HEK293 (cell line): ENCODE results near the gene GPI.

Experiments
- BCL11A ChIP-seq: fragments of 450-650 bp; formaldehyde crosslinking; IDR thresholded peaks from 2 replicates; pipeline ENCODE4 v1.5.1; 2016; ENCODE audit warnings: low read depth, missing biosample characterization, missing genetic modification characterization
- EGR2 ChIP-seq: fragments of 450-650 bp; formaldehyde crosslinking; IDR thresholded peaks from 2 replicates; pipeline ENCODE4 v1.5.1; 2016; ENCODE audit warnings: low read depth, missing biosample characterization, missing genetic modification characterization
- KLF10 ChIP-seq: fragments of 450-650 bp; IDR thresholded peaks from 2 replicates; pipeline ENCODE4 v1.5.1; 2018; ENCODE audit warnings: missing biosample characterization, mild to moderate bottlenecking, missing genetic modification characterization
- SP3 ChIP-seq: fragments of 450-650 bp; formaldehyde crosslinking; IDR thresholded peaks from 2 replicates; pipeline ENCODE4 v1.5.1; 2016; ENCODE audit warnings: missing biosample characterization, missing genetic modification characterization
- TRIM28 ChIP-seq: IDR thresholded peaks from 2 replicates; pipeline ENCODE4 v1.6.1; 2011; ENCODE audit warnings: low read length, control low read depth, borderline replicate concordance
- ZBTB1 ChIP-seq: fragments of 450-650 bp; formaldehyde crosslinking; IDR thresholded peaks from 2 replicates; pipeline ENCODE4 v1.5.1; 2016; ENCODE audit warnings: missing biosample characterization, missing genetic modification characterization
- ZBTB10 ChIP-seq: fragments of 450-650 bp; formaldehyde crosslinking; IDR thresholded peaks from 2 replicates; pipeline ENCODE4 v1.5.1; 2016; ENCODE audit warnings: missing biosample characterization, missing genetic modification characterization
- ZBTB20 ChIP-seq: fragments of 450-650 bp; formaldehyde crosslinking; IDR thresholded peaks from 2 replicates; pipeline ENCODE4 v1.5.1; 2016; ENCODE audit warnings: missing biosample characterization, missing genetic modification characterization
- ZBTB8A ChIP-seq: fragments of 450-650 bp; formaldehyde crosslinking; IDR thresholded peaks from 2 replicates; pipeline ENCODE4 v1.5.1; 2016; ENCODE audit warnings: missing biosample characterization, missing genetic modification characterization
- ZNF140 ChIP-seq: fragments of 450-650 bp; formaldehyde crosslinking; IDR thresholded peaks from 2 replicates; pipeline ENCODE4 v1.5.1; 2016; ENCODE audit warnings: missing biosample characterization, missing genetic modification characterization
- ZNF174 ChIP-seq: fragments of 450-650 bp; formaldehyde crosslinking; IDR thresholded peaks from 2 replicates; pipeline ENCODE4 v1.5.0; 2017; ENCODE audit warnings: missing biosample characterization, mild to moderate bottlenecking, missing genetic modification characterization
- ZNF175 ChIP-seq: fragments of 450-650 bp; formaldehyde crosslinking; IDR thresholded peaks from 2 replicates; pipeline ENCODE4 v1.5.1; 2016; ENCODE audit warnings: missing biosample characterization, missing genetic modification characterization
- ZNF2 ChIP-seq: fragments of 450-650 bp; formaldehyde crosslinking; IDR thresholded peaks from 2 replicates; pipeline ENCODE4 v1.5.1; 2016; ENCODE audit warnings: missing biosample characterization, missing genetic modification characterization
- ZNF280C ChIP-seq: fragments of 450-650 bp; formaldehyde crosslinking; IDR thresholded peaks from 2 replicates; pipeline ENCODE4 v1.5.1; 2016; ENCODE audit warnings: missing biosample characterization, missing genetic modification characterization
- ZNF350 ChIP-seq: fragments of 450-650 bp; formaldehyde crosslinking; IDR thresholded peaks from 2 replicates; pipeline ENCODE4 v1.5.0; 2017; ENCODE audit warnings: missing biosample characterization, mild to moderate bottlenecking, missing genetic modification characterization
- ZNF488 ChIP-seq: fragments of 450-650 bp; formaldehyde crosslinking; IDR thresholded peaks from 2 replicates; pipeline ENCODE4 v1.5.1; 2016; ENCODE audit warnings: missing biosample characterization, missing genetic modification characterization
- ZNF529 ChIP-seq: fragments of 450-650 bp; formaldehyde crosslinking; IDR thresholded peaks from 2 replicates; pipeline ENCODE4 v1.5.1; 2017; ENCODE audit warnings: missing genetic modification characterization, missing biosample characterization; ENCODE audit not compliant: insufficient replicate concordance
- ZNF555 ChIP-seq: fragments of 450-650 bp; formaldehyde crosslinking; conservative IDR thresholded peaks from 2 replicates; pipeline ENCODE4 v1.5.1; 2017; ENCODE audit warnings: missing biosample characterization, mild to moderate bottlenecking, missing genetic modification characterization, inconsistent platforms
- ZNF558 ChIP-seq: fragments of 450-650 bp; formaldehyde crosslinking; IDR thresholded peaks from 2 replicates; pipeline ENCODE4 v1.5.1; 2016; ENCODE audit warnings: missing biosample characterization, missing genetic modification characterization
- ZNF660 ChIP-seq: fragments of 450-650 bp; IDR thresholded peaks from 2 replicates; pipeline ENCODE4 v1.5.1; 2018; ENCODE audit warnings: missing biosample characterization, mild to moderate bottlenecking, missing genetic modification characterization
- ZNF76 ChIP-seq: fragments of 450-650 bp; formaldehyde crosslinking; IDR thresholded peaks from 2 replicates; pipeline ENCODE4; 2016; ENCODE audit warnings: low read depth, missing biosample characterization, missing genetic modification characterization, borderline replicate concordance
- ZSCAN4 ChIP-seq: fragments of 450-650 bp; formaldehyde crosslinking; IDR thresholded peaks from 2 replicates; pipeline ENCODE4 v1.5.1; 2017; ENCODE audit warnings: missing biosample characterization, missing genetic modification characterization
- TF ChIP-seq, protein P1 (sequence below): fragments of 450-650 bp; formaldehyde crosslinking; IDR thresholded peaks from 2 replicates; pipeline ENCODE4 v1.5.1; 2017; ENCODE audit warnings: missing biosample characterization, missing genetic modification characterization
- TF ChIP-seq, protein P2 (sequence below): fragments of 450-650 bp; formaldehyde crosslinking; optimal IDR thresholded peaks from 2 replicates; pipeline ENCODE3; 2016; ENCODE audit warnings: missing biosample characterization, mild to moderate bottlenecking, missing genetic modification characterization
- TF ChIP-seq, protein P3 (sequence below): fragments of 450-650 bp; formaldehyde crosslinking; IDR thresholded peaks from 2 replicates; pipeline ENCODE4 v1.5.1; 2016; ENCODE audit warnings: missing biosample characterization, missing genetic modification characterization

The GPI gene

DNA sequence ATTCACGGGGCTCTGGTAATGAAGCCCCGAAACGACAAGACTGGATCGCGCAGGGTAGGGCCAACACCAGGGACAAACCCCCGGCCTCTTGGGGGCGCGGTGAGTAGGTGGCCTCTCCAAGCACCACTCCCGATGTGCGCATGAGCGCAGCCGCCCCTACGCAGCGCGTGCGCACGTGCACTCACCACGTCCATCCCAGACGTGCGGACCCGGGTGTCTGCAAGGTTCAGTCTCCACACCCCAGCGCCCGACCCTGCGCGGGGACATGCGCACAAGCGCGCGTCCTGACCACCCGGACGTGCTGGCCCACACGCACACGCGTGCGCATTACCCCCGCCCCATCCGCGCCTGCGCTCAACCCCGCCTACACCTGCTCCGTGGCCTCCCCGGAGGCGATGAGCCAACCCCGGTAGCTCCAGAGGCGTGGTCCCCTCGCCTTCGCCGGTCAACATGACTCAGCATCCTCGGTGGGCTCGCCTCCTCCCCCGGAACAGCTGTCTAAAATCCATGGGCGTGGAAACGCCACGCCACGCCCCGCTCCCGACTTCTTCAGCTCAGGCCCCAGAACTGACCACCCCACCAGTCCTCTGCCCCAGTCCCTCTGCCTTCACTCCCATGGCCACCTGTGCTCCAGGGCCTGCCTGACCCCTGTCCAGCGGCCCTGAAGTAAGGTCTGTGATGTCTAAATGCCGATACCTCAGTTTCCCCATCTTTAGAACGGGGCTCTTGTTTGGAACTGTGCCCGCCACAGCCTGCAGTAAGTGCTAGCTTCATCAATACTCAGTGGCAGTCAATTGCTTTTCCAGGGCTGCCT lies 5.6 kb upstream of the GPI start (continued):
- TF ChIP-seq ZNF280C (tag by site-specific recombination), result no peak
- TF ChIP-seq, protein P1, sequence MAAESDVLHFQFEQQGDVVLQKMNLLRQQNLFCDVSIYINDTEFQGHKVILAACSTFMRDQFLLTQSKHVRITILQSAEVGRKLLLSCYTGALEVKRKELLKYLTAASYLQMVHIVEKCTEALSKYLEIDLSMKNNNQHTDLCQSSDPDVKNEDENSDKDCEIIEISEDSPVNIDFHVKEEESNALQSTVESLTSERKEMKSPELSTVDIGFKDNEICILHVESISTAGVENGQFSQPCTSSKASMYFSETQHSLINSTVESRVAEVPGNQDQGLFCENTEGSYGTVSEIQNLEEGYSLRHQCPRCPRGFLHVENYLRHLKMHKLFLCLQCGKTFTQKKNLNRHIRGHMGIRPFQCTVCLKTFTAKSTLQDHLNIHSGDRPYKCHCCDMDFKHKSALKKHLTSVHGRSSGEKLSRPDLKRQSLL, result 0 out of 2 replicates have a peak, but pooled peaks have one; percentile 53
- 0 out of 2 replicates have a peak, but pooled peaks have one; percentile 3 for TF ChIP-seq ZNF660
- TF ChIP-seq KLF10, result peak; percentile 99
- no peak for TF ChIP-seq ZNF529 (tag by site-specific recombination)
- no peak for TF ChIP-seq ZNF175 (tag by site-specific recombination)
- TF ChIP-seq, protein P2, sequence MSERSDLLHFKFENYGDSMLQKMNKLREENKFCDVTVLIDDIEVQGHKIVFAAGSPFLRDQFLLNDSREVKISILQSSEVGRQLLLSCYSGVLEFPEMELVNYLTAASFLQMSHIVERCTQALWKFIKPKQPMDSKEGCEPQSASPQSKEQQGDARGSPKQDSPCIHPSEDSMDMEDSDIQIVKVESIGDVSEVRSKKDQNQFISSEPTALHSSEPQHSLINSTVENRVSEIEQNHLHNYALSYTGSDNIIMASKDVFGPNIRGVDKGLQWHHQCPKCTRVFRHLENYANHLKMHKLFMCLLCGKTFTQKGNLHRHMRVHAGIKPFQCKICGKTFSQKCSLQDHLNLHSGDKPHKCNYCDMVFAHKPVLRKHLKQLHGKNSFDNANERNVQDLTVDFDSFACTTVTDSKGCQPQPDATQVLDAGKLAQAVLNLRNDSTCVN, result peak; percentile 100
- peak; percentile 96 for TF ChIP-seq ZBTB8A (tag by site-specific recombination)
- TF ChIP-seq, protein P3, sequence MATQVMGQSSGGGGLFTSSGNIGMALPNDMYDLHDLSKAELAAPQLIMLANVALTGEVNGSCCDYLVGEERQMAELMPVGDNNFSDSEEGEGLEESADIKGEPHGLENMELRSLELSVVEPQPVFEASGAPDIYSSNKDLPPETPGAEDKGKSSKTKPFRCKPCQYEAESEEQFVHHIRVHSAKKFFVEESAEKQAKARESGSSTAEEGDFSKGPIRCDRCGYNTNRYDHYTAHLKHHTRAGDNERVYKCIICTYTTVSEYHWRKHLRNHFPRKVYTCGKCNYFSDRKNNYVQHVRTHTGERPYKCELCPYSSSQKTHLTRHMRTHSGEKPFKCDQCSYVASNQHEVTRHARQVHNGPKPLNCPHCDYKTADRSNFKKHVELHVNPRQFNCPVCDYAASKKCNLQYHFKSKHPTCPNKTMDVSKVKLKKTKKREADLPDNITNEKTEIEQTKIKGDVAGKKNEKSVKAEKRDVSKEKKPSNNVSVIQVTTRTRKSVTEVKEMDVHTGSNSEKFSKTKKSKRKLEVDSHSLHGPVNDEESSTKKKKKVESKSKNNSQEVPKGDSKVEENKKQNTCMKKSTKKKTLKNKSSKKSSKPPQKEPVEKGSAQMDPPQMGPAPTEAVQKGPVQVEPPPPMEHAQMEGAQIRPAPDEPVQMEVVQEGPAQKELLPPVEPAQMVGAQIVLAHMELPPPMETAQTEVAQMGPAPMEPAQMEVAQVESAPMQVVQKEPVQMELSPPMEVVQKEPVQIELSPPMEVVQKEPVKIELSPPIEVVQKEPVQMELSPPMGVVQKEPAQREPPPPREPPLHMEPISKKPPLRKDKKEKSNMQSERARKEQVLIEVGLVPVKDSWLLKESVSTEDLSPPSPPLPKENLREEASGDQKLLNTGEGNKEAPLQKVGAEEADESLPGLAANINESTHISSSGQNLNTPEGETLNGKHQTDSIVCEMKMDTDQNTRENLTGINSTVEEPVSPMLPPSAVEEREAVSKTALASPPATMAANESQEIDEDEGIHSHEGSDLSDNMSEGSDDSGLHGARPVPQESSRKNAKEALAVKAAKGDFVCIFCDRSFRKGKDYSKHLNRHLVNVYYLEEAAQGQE (tag by site-specific recombination), result peak; percentile 81
- TF ChIP-seq ZNF2 (tag by site-specific recombination), result no peak; the same call in 1 of the 2 replicates
- no peak for TF ChIP-seq ZNF555 (tag by site-specific recombination)
- TF ChIP-seq ZBTB1 (tag by site-specific recombination), result no peak
- no peak for TF ChIP-seq ZNF488 (tag by site-specific recombination)
- TF ChIP-seq ZBTB10, result peak; percentile 71
- peak; percentile 50; the same call in 1 of the 2 replicates for TF ChIP-seq ZNF76 (tag by site-specific recombination)
- peak; percentile 77; the same call in 1 of the 2 replicates for TF ChIP-seq BCL11A
- no peak for TF ChIP-seq ZNF140
- no peak for TF ChIP-seq ZNF350 (tag by site-specific recombination)
- TF ChIP-seq ZBTB20 (tag by site-specific recombination), result peak; percentile 73
- no peak for TF ChIP-seq ZNF174 (tag by site-specific recombination)
- TF ChIP-seq ZSCAN4 (tag by site-specific recombination), result no peak
- peak; percentile 35; the same call in 1 of the 2 replicates for TF ChIP-seq TRIM28
- peak; percentile 93 for TF ChIP-seq SP3 (tag by site-specific recombination)
- no peak for TF ChIP-seq ZNF558 (tag by site-specific recombination)
- peak; percentile 99 for TF ChIP-seq EGR2
